GM20000 (cell line): ENCODE data around the gene PAQR8.

Experiments used
- DNase-seq: peaks from one replicate; pipeline ENCODE4 v3.0.0; 2012; ENCODE audit warnings: low spot score
- TF ChIP-seq, protein P1 (sequence below): IDR thresholded peaks from 2 replicates; pipeline ENCODE4 v1.5.1; 2012; ENCODE audit warnings: mild to moderate bottlenecking, control low read depth; ENCODE audit errors: extremely low read depth, missing control alignments

PAQR8 gene

DNA sequence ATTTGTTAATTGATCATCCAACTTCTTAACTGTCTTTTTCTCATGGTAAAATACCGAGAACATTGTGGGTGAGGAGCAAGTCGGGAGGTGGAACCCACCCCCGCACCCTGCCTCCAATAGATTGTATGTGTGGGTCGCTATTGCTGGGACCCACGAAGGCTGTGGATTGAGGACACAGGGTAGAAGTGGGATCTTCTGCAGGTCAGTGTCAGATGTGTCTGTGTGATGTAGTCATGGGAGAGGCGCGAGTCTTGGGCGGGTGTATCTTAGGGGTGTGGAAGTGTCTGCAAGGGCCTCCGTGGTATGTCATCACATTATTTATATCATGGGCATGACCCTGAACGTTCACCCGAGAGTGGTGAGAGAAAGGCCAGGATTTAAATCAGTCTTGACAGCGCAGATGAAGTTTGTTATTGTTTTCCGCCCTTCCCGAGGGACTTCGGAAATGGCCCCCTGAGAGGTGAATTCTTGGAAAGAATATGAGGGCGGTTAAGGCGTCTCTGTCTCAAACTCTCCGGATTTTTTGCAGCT lies 472 bp upstream of the PAQR8 start:
- TF ChIP-seq, protein P1, sequence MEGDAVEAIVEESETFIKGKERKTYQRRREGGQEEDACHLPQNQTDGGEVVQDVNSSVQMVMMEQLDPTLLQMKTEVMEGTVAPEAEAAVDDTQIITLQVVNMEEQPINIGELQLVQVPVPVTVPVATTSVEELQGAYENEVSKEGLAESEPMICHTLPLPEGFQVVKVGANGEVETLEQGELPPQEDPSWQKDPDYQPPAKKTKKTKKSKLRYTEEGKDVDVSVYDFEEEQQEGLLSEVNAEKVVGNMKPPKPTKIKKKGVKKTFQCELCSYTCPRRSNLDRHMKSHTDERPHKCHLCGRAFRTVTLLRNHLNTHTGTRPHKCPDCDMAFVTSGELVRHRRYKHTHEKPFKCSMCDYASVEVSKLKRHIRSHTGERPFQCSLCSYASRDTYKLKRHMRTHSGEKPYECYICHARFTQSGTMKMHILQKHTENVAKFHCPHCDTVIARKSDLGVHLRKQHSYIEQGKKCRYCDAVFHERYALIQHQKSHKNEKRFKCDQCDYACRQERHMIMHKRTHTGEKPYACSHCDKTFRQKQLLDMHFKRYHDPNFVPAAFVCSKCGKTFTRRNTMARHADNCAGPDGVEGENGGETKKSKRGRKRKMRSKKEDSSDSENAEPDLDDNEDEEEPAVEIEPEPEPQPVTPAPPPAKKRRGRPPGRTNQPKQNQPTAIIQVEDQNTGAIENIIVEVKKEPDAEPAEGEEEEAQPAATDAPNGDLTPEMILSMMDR = no peak
- DNase-seq = no peak

DNA sequence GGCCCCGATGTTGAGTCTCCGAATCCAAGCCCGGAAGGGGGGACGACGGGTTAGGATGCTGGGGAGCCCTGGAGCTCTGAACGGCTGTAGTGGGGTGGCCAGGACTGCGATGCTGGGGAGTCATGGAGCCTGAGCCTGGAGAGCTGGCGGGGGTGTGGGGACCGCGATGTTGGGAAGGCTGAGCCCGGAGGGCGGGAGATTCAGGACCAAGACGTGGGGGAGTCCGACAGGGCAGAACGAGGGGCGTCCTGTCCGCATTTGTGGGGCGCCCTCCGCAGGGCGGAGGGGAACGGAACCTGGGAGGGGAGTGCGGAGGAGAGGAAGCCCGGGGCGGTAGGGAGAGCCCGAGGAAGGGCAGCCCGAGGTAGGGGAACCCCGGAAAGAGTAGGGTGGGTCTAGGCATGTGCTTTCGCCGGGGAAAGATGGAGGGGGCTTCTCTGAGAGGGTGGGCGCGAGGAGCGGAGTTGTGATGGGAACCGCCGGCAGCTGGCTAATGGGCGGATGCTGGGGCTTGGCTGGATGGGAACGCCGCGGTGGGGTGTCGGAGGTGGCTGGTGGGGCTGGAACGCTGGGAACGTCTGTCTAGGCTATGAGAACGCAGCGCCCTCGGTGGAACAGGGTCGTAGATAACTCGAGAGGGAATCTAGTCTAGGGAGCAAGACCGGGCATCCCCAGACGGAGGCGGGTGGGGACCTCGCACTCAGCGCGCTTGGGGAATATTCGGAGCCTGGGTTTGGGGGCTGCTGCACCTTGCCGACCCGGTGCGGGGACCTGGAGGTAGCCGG lies 684 bp downstream of the PAQR8 start:
- TF ChIP-seq, protein P1 = peak; percentile 36
- DNase-seq = peak; percentile 76

DNA sequence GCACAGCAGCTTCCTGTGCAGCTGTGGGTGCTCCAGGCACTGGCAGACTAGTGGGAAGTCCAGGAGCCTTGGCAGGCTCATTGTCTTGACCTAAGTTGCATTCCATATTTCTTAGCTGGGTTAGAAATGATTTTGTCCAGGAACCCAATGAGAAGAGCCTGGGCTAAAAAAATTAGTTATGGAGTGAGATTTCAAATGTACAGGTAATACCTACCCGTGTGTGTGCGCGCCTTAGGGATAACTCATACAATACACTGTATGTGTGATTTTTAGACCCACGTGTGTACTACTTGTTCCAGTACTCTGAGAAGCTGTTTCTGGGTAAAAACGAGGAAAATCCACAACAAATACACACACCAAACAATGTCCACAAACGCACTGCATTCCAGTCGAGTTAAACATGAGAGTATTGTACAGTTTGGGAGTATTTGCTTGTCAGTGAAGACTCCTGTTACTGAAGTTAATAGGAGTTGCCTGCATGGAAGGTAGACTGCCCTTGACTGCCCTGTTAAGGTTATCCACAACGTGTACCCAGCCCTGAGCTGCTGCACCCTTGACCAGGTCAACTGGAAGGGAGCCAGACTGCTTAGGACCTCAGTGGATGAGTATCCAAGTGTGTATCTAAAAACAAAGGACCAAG lies 1.4 kb downstream of the PAQR8 start:
- DNase-seq = no peak
- TF ChIP-seq, protein P1 = no peak

DNA sequence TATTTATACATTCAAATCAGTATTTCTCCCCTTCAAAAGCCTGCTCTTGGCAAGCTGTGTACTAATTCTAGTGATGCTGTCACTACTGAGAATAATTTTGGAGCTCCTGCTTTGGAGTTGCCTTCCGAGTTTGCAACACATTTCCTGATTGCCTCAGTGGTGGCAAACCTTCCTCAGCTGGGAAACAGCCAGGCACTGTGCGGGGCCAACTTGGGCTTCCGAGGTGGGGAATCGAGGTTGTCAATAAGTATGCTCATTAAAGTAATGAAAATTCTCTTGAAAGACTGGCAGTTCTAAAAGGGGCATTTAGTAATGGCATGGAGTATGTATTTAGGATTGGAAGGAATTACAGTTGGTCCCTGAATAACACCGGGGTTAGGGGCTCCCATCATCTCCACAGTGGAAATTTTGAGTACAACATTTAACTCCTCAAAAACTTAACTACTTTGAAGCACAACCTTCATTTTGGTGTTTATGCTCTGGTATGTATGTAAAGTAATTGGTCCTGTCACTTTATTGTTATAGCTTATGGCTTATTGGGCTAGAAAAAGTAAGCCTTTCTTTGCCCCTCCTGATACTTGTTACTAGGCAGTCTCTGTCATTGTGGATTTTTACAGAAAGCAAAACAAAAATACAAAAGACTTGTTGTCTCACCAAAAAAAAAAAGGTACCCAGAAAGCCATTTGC lies 2.7 kb downstream of the PAQR8 start:
- DNase-seq = no peak
- TF ChIP-seq, protein P1 = no peak

DNA sequence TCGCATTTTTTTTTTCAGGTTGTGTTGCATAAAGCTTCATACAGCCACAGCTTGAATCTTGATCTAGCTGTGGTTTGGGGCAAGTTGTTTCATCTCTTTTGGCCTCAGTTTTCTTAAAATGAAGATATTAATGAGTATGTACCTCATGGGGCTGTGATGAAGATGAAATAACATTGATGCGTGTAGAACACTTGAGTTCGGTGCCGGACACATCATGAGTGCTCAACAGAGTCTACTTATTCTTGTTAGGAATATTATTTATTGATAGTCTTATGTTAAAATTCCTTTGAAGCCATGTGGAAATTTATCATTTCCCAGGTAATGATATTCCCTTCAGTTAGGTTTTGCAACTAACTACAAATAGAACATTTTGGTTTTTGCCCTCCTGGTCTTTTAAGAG lies 3.4 kb downstream of the PAQR8 start:
- no peak for DNase-seq

DNA sequence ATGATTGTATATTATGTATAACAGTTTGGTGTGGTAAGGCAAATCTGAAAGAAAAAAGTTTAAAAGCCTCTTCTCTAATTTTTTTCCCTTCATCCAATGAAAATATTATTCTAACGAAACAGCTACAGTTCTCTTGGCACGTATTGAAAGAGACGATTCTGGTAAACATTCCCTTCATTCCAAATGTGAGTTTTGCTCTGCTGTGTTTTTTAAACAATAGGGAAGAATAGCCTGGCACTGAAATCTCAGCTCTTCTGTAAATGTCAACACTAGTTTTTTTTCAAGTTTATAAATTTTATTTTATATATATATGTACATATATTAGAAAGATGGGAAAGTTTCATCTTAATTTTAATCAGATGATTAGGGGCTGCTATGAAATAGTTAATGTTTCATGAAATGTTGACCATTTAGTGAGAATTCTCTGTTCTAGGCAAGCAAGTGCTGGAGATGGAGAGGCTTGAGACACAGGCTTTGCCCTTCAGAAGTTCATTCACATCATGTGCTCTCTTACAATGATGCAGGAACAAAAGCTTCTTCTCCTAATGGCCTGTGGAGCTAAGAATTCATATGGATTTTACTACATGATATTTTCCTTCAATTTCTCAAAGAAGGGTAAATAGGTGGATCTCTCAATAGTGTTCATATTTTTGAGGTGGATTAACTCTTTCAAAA lies 4.1 kb downstream of the PAQR8 start:
- DNase-seq = no peak

More for the DNA sequence above, 3.4 kb downstream of the PAQR8 start:
- TF ChIP-seq, protein P1 = no peak

More for the DNA sequence above, 4.1 kb downstream of the PAQR8 start:
- TF ChIP-seq, protein P1 = no peak
